IMR-90 (cell line): ENCODE measurements around the gene CCDC63. TPM values are rescaled to one million over a fixed set of nuclear protein-coding genes. Genes with fewer than 3 reads are reported as not detected.

Source experiments
- ATAC-seq: fragments of 200-7000 bp; cut with Tn5 transposase; 2 replicates; pipeline ENCODE4 v1.9.1; 2020; ENCODE audit warnings: low read depth, mild to moderate bottlenecking, moderate library complexity
- BruUV-seq: library from RNA; stranded (reverse); fragments of 400-500 nt; replicated peaks from 2 replicates; lab custom pipeline; 2021; lab: Mats Ljungman, UMichigan
- CTCF ChIA-PET: fragments of 300-600 bp; formaldehyde crosslinking; extraction: SDS; loops from one replicate; lab custom pipeline; 2021; ENCODE audit warnings: antibody characterized with exemption; lab: Yijun Ruan, JAX
- POLR2A ChIA-PET: fragments of 300-600 bp; sonication (Branson Sonifier 250); formaldehyde crosslinking; loops from one replicate; lab custom pipeline; 2022; ENCODE audit warnings: antibody characterized with exemption; ENCODE audit not compliant: unreplicated experiment; lab: Charles Lee
- DNase-seq: peaks from one replicate; pipeline ENCODE4 v3.0.0; 2013
- H2AFZ ChIP-seq: replicated peaks from 2 replicates; pipeline ENCODE3; 2013; ENCODE audit warnings: low read length, mild to moderate bottlenecking; ENCODE audit not compliant: poor library complexity
- H2AK5ac ChIP-seq: 2 replicates; pipeline ENCODE4 v1.6.1; 2013; ENCODE audit warnings: low read depth, low read length, inconsistent platforms
- H2AK9ac ChIP-seq: replicated peaks from 2 replicates; pipeline ENCODE3; 2013; ENCODE audit warnings: mild to moderate bottlenecking, low read depth, low read length, moderate library complexity; ENCODE audit not compliant: poor library complexity
- H2BK120ac ChIP-seq: 2 replicates; pipeline ENCODE4 v1.6.1; 2013; ENCODE audit warnings: low read depth, low read length, inconsistent platforms
- H2BK15ac ChIP-seq: 3 replicates; pipeline ENCODE4 v1.6.1; 2013; ENCODE audit warnings: low read depth, low read length, inconsistent platforms
- H2BK20ac ChIP-seq: 2 replicates; pipeline ENCODE4 v1.6.1; 2013; ENCODE audit warnings: low read depth, mild to moderate bottlenecking, inconsistent platforms, low read length, moderate library complexity
- H2BK5ac ChIP-seq: 2 replicates; pipeline ENCODE4 v1.6.1; 2013; ENCODE audit warnings: mild to moderate bottlenecking, low read depth, low read length, inconsistent platforms; ENCODE audit not compliant: poor library complexity, severe bottlenecking
- H3K14ac ChIP-seq: replicated peaks from 2 replicates; pipeline ENCODE4 v1.6.1; 2013; ENCODE audit warnings: low read depth, low read length, inconsistent platforms
- H3K18ac ChIP-seq: 2 replicates; pipeline ENCODE4 v1.6.1; 2013; ENCODE audit warnings: low read depth, low read length, control low read depth
- H3K23ac ChIP-seq: 2 replicates; pipeline ENCODE4 v1.6.1; 2013; ENCODE audit warnings: low read depth, low read length, inconsistent platforms
- H3K27ac ChIP-seq: 2 replicates; pipeline ENCODE4 v1.5.1; 2013; ENCODE audit warnings: mild to moderate bottlenecking, control low read depth, low read length; ENCODE audit not compliant: insufficient read depth
- H3K27me3 ChIP-seq: 2 replicates; pipeline ENCODE4 v1.6.1; 2013; ENCODE audit warnings: low read length; ENCODE audit not compliant: control insufficient read depth, insufficient read depth
- H3K36me3 ChIP-seq: 2 replicates; pipeline ENCODE4 v1.6.1; 2013; ENCODE audit warnings: low read length, mixed read lengths; ENCODE audit not compliant: control insufficient read depth, insufficient read depth
- H3K4ac ChIP-seq: 2 replicates; pipeline ENCODE4 v1.6.1; 2013; ENCODE audit warnings: low read depth, low read length, inconsistent platforms
- H3K4me1 ChIP-seq: 2 replicates; pipeline ENCODE4 v1.6.1; 2013; ENCODE audit warnings: low read length, mixed read lengths; ENCODE audit not compliant: control insufficient read depth, insufficient read depth
- H3K4me2 ChIP-seq: 2 replicates; pipeline ENCODE4 v1.6.1; 2013; ENCODE audit warnings: low read depth, mild to moderate bottlenecking, control low read depth, low read length, moderate library complexity
- H3K4me3 ChIP-seq: 2 replicates; pipeline ENCODE4 v1.5.1; 2013; ENCODE audit warnings: low read depth, mild to moderate bottlenecking, control low read depth, low read length, moderate library complexity; ENCODE audit not compliant: insufficient read depth
- H3K56ac ChIP-seq: 2 replicates; pipeline ENCODE4 v1.6.1; 2013; ENCODE audit warnings: low read length, inconsistent platforms; ENCODE audit not compliant: insufficient read depth; ENCODE audit errors: extremely low read depth
- H3K79me1 ChIP-seq, 2 experiments: 2 replicates each; pipeline ENCODE4 v1.6.1; 2013; ENCODE audit warnings: low read length in 2 of 2, inconsistent platforms in 1 of 2, low read depth in 1 of 2
- H3K9ac ChIP-seq: 2 replicates; pipeline ENCODE4 v1.6.1; 2013; ENCODE audit warnings: low read depth, low read length, control low read depth
- H3K9me1 ChIP-seq: 2 replicates; pipeline ENCODE4 v1.6.1; 2013; ENCODE audit warnings: low read length, inconsistent platforms; ENCODE audit not compliant: insufficient read depth
- H3K9me3 ChIP-seq: 2 replicates; pipeline ENCODE4 v1.6.1; 2013; ENCODE audit warnings: low read length; ENCODE audit not compliant: control insufficient read depth, insufficient read depth
- H4K20me1 ChIP-seq: 2 replicates; pipeline ENCODE4 v1.6.1; 2013; ENCODE audit warnings: low read length, inconsistent platforms; ENCODE audit not compliant: insufficient read depth
- H4K5ac ChIP-seq: 2 replicates; pipeline ENCODE4 v1.6.1; 2013; ENCODE audit warnings: mild to moderate bottlenecking, low read depth, low read length, control low read depth
- H4K8ac ChIP-seq, 2 experiments: 2 replicates each; pipeline ENCODE4 v1.6.1; 2013; ENCODE audit warnings: low read depth in 2 of 2, low read length in 2 of 2, control low read depth in 1 of 2, inconsistent platforms in 1 of 2
- H4K91ac ChIP-seq: 2 replicates; pipeline ENCODE4 v1.6.1; 2013; ENCODE audit warnings: low read depth, low read length, inconsistent platforms; ENCODE audit not compliant: insufficient read depth
- BHLHE40 ChIP-seq: fragments of 150-350 bp; IDR thresholded peaks from 2 replicates; pipeline ENCODE4 v1.6.1; 2016; ENCODE audit warnings: mild to moderate bottlenecking, low read depth, low read length
- WGBS, 2 experiments: methylation state at CpG; one replicate each; pipeline versions ENCODE4 v1.1.5 to v1.1.7; 2013; ENCODE audit warnings: missing lambda C conversion rate in 2 of 2; ENCODE audit not compliant: insufficient read length in 1 of 2; ENCODE audit errors: extremely low coverage in 2 of 2; 5-methylcytosine and 5-hydroxymethylcytosine counted together
- dilution Hi-C: fragments of 300-500 bp; cut with HindIII; formaldehyde crosslinking; loops from one replicate; pipeline ENCODE4 v1.14.3; 2018; ENCODE audit warnings: low sequenced_read_pairs; ENCODE audit not compliant: unreplicated experiment
- in situ Hi-C: fragments of 300-500 bp; cut with MboI; formaldehyde crosslinking; loops from 3 replicates; pipeline ENCODE4 v1.14.3; 2019; ENCODE audit warnings: low sequenced_read_pairs, inconsistent platforms, mixed read lengths
- intact Hi-C: fragments of 100-400 bp; cut with micrococcal nuclease; formaldehyde crosslinking; loops from 2 replicates; pipeline ENCODE4 v1.10.0; 2022
- polyA plus RNA-seq, 3 experiments: library from polyadenylated mRNA; depleted of rRNA; stranded (reverse); fragments of >200 nt; gene quantifications; 2 replicates each; pipeline ENCODE4 v1.2.3, GENCODE V29; 2012; ENCODE audit warnings: low replicate concordance in 1 of 3
- total RNA-seq: library from RNA; depleted of rRNA; stranded (reverse); fragments of >200 nt; gene quantifications from 2 replicates; pipeline ENCODE4 v1.2.3, GENCODE V29; 2012
- TF ChIP-seq, protein P1 (sequence below): fragments of 150-350 bp; IDR thresholded peaks from 2 replicates; pipeline ENCODE4 v1.6.1; 2016; ENCODE audit warnings: low read depth, mild to moderate bottlenecking, low read length, moderate library complexity, borderline replicate concordance
- TF ChIP-seq, protein P2 (sequence below): conservative IDR thresholded peaks from 2 replicates; pipeline ENCODE4 v1.5.1; 2012; ENCODE audit warnings: mild to moderate bottlenecking, low read depth, low read length, improper control_type of control experiment

Gene CCDC63
- total and polyA plus RNA-seq, 2 of the 4 experiments (the other 2 are of a cell fraction), result not detected

DNA sequence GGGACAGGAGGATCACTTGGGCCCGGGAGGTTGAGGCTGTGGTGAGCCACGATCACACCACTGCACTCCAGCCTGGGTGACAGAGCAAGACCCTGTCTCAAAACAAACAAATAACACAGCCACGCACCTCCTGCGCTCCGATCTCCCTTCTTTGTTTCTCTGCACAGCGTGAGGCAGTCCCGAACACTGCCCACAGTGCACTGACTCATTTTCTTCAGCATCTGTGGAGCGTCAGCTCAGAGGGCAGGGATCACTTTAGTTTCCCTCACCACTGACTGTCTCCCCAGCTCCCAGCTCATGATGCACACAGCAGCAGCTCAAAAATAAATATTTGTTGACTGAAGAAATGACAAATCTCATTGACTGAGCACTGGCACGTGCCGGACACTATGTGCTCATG lies 74.5 kb downstream of the CCDC63 start:
- Histone ChIP-seq H3K79me1 (no peaks in the 10 kb centered on the region), H3K18ac (no peak overlapping the region), H2AFZ (no peak overlapping the region), H3K23ac (no peak overlapping the region), H4K8ac (no peak overlapping the region), H3K4me1 (no peaks in the 10 kb centered on the region), H2BK120ac (no peak overlapping the region), H4K91ac (no peak overlapping the region), H3K4ac (no peak overlapping the region), H3K9me1 (no peaks in the 10 kb centered on the region), H3K14ac (no peak overlapping the region), H3K4me3 (no peak overlapping the region), H3K56ac (no peak overlapping the region), H3K9me3 (no peaks in the 10 kb centered on the region), H2AK5ac (no peak overlapping the region), H3K36me3 (no peaks in the 10 kb centered on the region), H3K27me3 (peaks cover 1% of the 10 kb centered on the region), H2BK20ac (no peak overlapping the region), H4K5ac (no peak overlapping the region), H3K4me2 (no peak overlapping the region), H2BK15ac (no peak overlapping the region), H4K20me1 (no peaks in the 10 kb centered on the region), H2AK9ac (no peak overlapping the region), H2BK5ac (no peak overlapping the region), H3K9ac (no peak overlapping the region), H3K27ac (no peak overlapping the region)
- DNase-seq (peak; percentile 19), ATAC-seq (no peak; the same call in 1 of the 2 replicates)
- dilution Hi-C loops, result no loop called here
- WGBS, 2 experiments, result 43% methylated on average over 2 of the region's 10 CpGs; no CpG with 5 or more reads in 1 of the 2 experiments
- ChIA-PET CTCF (no interaction called here), POLR2A (no interaction called here)
- in situ Hi-C loops, result no loop called here
- intact Hi-C loops, result no loop called here
- TF ChIP-seq, protein P1, sequence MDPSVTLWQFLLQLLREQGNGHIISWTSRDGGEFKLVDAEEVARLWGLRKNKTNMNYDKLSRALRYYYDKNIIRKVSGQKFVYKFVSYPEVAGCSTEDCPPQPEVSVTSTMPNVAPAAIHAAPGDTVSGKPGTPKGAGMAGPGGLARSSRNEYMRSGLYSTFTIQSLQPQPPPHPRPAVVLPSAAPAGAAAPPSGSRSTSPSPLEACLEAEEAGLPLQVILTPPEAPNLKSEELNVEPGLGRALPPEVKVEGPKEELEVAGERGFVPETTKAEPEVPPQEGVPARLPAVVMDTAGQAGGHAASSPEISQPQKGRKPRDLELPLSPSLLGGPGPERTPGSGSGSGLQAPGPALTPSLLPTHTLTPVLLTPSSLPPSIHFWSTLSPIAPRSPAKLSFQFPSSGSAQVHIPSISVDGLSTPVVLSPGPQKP, result no peak
- peak; percentile 43; the same call in 1 of the 2 replicates for TF ChIP-seq BHLHE40
- TF ChIP-seq, protein P2, sequence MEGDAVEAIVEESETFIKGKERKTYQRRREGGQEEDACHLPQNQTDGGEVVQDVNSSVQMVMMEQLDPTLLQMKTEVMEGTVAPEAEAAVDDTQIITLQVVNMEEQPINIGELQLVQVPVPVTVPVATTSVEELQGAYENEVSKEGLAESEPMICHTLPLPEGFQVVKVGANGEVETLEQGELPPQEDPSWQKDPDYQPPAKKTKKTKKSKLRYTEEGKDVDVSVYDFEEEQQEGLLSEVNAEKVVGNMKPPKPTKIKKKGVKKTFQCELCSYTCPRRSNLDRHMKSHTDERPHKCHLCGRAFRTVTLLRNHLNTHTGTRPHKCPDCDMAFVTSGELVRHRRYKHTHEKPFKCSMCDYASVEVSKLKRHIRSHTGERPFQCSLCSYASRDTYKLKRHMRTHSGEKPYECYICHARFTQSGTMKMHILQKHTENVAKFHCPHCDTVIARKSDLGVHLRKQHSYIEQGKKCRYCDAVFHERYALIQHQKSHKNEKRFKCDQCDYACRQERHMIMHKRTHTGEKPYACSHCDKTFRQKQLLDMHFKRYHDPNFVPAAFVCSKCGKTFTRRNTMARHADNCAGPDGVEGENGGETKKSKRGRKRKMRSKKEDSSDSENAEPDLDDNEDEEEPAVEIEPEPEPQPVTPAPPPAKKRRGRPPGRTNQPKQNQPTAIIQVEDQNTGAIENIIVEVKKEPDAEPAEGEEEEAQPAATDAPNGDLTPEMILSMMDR, result no peak
- BruUV-seq, result no TSS peak
